ENCODE measurements around the gene VAMP2.

Gene VAMP2

DNA sequence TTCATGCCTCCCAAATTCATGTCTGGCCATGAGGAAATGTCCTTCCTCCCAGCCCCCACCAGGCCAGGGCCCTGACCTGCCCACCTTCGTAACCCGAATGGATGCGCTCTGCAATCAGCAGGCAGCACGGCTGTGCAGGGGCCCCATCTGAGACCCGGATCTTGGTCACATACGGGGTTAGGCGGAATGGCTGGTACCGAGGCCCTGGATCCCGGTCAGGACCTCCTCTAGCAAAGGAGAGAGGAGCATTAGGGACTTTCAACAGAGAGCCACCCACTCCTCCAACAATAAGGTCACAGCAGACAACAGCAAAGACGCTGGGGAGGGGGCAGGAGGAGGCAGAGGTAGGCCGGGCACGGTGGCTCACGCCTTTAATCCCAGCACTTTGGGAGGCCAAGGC, 14.2 kb downstream of the VAMP2 start:
- TF ChIP-seq CTCF (IDR thresholded peaks at IDR 0.05): no peak
- no peak for TF ChIP-seq ZFX (IDR thresholded peaks at IDR 0.05; ENCODE audit: borderline replicate concordance)
- no peak overlapping the region for H3K27ac ChIP-seq

DNA sequence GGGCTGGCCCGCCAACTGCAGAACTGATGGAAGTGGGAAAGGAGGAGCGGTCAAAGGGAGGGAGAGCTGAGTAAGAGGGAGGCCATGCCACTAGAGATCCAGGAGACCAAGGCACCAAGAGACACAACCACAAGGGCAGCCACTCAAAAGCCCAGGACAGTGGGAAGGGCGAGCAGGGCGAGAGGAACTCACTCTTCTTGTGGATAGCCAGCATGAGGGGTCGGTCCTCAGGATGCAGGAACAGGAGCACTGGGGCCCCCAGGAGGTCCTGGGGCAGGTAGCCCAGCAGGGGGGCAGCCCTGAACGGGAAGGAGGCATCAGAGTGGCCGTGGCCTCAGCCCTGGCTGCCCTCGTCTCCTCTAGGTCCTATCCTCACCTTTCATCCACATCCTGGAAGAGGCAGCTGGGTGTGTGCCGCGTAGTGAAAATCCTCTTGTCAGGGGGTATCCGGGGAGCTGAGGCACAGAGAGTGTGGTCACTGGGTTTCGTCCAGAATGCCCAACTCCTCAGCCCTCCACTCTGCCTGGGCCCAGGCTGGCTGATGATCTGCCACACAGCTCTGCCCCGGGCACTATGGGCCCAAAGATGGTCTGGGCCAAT, 14.8 kb downstream of the VAMP2 start:
- H3K27ac ChIP-seq: no peak overlapping the region
- TF ChIP-seq CTCF (IDR thresholded peaks at IDR 0.05) (no peak), ZFX (IDR thresholded peaks at IDR 0.05; ENCODE audit: borderline replicate concordance) (no peak)

DNA sequence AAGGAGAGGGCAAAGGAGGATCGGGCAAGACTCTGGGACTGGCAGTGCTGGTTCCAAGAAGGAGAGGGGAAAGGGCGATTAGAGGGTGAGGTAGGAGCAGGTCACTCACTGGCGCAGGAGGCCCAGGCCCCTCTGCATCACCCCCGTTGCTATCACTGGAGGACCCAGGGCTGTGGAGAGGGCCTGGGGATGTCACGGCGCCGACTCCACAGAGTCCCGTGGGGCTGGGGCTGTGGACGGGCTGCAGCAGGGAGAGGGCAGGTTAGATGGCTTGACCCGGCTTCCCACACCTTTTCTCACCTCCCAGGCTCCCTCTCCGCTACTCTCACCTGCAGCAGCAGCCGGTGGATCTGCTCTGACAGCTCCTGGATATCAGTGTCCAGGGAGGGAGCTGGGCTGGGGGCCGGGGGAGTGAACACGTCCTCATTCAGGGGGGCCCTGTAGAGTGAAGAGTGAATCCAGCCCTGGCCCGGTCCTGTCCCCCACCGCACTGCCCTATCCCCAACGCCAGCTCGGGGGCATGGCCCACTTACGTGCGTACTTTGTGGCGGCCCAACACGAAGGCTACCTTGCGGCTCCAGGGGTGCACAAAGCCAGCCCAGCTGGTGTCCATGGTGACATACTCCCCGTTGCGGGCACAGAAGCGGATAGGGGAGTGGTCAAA, 15.5 kb downstream of the VAMP2 start:
- TF ChIP-seq CTCF (IDR thresholded peaks at IDR 0.05): no peak
- no peak for TF ChIP-seq ZFX (IDR thresholded peaks at IDR 0.05; ENCODE audit: borderline replicate concordance)
- no peak overlapping the region for H3K27ac ChIP-seq

GRCh38 chr17:8146381-8147140, 16.2 kb downstream of the VAMP2 start:
- TF ChIP-seq CTCF (IDR thresholded peaks at IDR 0.05) (no peak), ZFX (IDR thresholded peaks at IDR 0.05; ENCODE audit: borderline replicate concordance) (no peak)
- H3K27ac ChIP-seq: no peak overlapping the region

DNA sequence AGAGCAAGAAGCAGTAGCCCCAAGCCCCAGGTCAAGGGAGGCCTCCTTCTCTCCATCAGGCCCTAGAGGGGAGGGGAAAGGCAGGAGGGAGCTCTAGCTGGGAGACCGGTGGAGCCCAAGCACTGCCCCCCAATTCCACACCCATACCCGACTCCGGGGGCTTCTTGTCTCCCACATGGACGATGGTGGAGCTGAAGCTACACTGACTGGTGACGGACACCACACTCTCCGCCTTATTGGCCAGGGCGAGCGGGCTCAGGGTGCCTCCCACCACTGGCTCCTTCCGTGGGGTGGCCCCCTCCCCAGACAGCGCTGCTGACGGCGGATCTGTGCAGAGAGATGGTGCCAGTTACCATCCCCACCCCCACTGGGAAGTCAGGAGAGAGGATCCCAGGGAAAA, 16.9 kb downstream of the VAMP2 start:
- H3K27ac ChIP-seq: no peak overlapping the region
- TF ChIP-seq CTCF (IDR thresholded peaks at IDR 0.05) (no peak), ZFX (IDR thresholded peaks at IDR 0.05; ENCODE audit: borderline replicate concordance) (no peak)

GRCh38 chr17:8144401-8145231, 18.1 kb downstream of the VAMP2 start:
- TF ChIP-seq ZFX (IDR thresholded peaks at IDR 0.05; ENCODE audit: borderline replicate concordance) (no peak), CTCF (IDR thresholded peaks at IDR 0.05) (no peak)

More at GRCh38 chr17:8144401-8145231, 18.1 kb downstream of the VAMP2 start:
- H3K27ac ChIP-seq: no peak overlapping the region

All from 22Rv1 (cell line).